Upper lobe of right lung (tissue), 1 donor: ENCODE measurements around the gene ACTA2. TPM values are rescaled to one million over a fixed set of nuclear protein-coding genes. Genes with fewer than 3 reads are reported as not detected.

Experiments used
- ATAC-seq: fragments of 200-7000 bp; cut with Tn5 transposase; one replicate; pipeline ENCODE4 v1.9.1; 2020; ENCODE audit warnings: mild to moderate bottlenecking, moderate library complexity
- DNase-seq: peaks from one replicate; pipeline ENCODE4 v3.0.0-alpha.2; 2020
- H3K27ac ChIP-seq: fragments of 200-600 bp; one replicate; pipeline ENCODE4 v1.8.0; 2022
- H3K27me3 ChIP-seq: fragments of 200-600 bp; one replicate; pipeline ENCODE4 v1.8.0; 2022; ENCODE audit warnings: mild to moderate bottlenecking
- H3K36me3 ChIP-seq: fragments of 200-600 bp; one replicate; pipeline ENCODE4 v1.8.0; 2022
- H3K4me1 ChIP-seq: fragments of 200-600 bp; one replicate; pipeline ENCODE4 v1.8.0; 2022
- H3K4me3 ChIP-seq: fragments of 200-600 bp; one replicate; pipeline ENCODE4 v1.8.0; 2022; ENCODE audit warnings: mild to moderate bottlenecking
- H3K9me3 ChIP-seq: fragments of 200-600 bp; one replicate; pipeline ENCODE4 v1.8.0; 2022
- intact Hi-C: fragments of 100-400 bp; cut with DNase I; formaldehyde crosslinking; loops from one replicate; pipeline ENCODE4 v1.11.0; 2022
- total RNA-seq: library from RNA; stranded (reverse); fragmentation: NEBNext Ultra II Directional; extraction: Animal tissue kit (Norgen Biotek cat#: 25700); gene quantifications from one replicate; pipeline ENCODE4 v1.2.1, GENCODE V29; 2021
- TF ChIP-seq, protein P1 (sequence below): fragments of 200-600 bp; IDR thresholded peaks from one replicate; pipeline ENCODE4 v1.8.0; 2022; ENCODE audit warnings: antibody characterized with exemption
- donor health status: DM: no; HTN: yes; CAD: no; lungs with severe emphysema.

The ACTA2 gene
- total RNA-seq, 1 donor from 2014 or later = 478 TPM

DNA sequence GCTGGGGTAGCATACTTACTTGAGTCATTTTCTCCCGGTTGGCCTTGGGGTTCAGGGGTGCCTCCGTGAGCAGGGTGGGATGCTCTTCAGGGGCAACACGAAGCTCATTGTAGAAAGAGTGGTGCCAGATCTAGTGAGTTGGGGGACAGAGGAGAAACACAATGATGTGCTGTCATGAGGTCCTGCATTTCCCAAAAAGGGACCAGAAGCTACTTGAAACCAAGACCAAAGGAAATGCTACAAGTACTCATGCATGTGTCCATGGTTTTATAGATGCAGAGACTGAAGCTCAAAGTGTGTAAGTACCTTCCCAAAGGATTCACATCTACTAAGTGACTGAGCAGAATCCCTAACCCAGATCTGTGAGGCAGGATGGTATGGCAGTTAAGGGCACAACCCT is 8.8 kb downstream of the ACTA2 start:
- no peaks in the 10 kb centered on the region for H3K9me3 ChIP-seq
- H3K4me3 ChIP-seq = no peak overlapping the region
- TF ChIP-seq, protein P1, sequence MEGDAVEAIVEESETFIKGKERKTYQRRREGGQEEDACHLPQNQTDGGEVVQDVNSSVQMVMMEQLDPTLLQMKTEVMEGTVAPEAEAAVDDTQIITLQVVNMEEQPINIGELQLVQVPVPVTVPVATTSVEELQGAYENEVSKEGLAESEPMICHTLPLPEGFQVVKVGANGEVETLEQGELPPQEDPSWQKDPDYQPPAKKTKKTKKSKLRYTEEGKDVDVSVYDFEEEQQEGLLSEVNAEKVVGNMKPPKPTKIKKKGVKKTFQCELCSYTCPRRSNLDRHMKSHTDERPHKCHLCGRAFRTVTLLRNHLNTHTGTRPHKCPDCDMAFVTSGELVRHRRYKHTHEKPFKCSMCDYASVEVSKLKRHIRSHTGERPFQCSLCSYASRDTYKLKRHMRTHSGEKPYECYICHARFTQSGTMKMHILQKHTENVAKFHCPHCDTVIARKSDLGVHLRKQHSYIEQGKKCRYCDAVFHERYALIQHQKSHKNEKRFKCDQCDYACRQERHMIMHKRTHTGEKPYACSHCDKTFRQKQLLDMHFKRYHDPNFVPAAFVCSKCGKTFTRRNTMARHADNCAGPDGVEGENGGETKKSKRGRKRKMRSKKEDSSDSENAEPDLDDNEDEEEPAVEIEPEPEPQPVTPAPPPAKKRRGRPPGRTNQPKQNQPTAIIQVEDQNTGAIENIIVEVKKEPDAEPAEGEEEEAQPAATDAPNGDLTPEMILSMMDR = no peak
- peaks cover 39% of the 10 kb centered on the region for H3K36me3 ChIP-seq
- intact Hi-C loops = loop anchor here (5.0 kb wide), 1 partner anchor 39 kb away; no protein-coding TSS in a partner anchor
- ATAC-seq = no peak
- no peak overlapping the region for H3K27ac ChIP-seq
- no peak for DNase-seq
- H3K27me3 ChIP-seq = no peaks in the 10 kb centered on the region
- H3K4me1 ChIP-seq = no peaks in the 10 kb centered on the region

DNA sequence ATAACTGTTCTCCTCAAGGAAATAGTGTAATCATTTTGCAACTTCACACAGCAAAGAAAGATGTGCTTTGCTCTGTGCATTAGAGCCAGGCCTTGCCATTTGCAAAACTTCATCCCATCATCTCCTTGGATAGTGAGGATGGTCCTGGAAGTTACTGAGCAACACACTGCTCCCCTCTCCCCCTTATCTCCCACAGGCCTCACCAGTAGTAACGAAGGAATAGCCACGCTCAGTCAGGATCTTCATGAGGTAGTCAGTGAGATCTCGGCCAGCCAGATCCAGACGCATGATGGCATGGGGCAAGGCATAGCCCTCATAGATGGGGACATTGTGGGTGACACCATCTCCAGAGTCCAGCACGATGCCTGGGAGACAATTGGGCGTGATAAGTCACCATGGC is 11.5 kb downstream of the ACTA2 start:
- Histone ChIP-seq H3K27ac (no peak overlapping the region), H3K27me3 (no peaks in the 10 kb centered on the region), H3K4me3 (no peak overlapping the region), H3K4me1 (no peaks in the 10 kb centered on the region), H3K9me3 (no peaks in the 10 kb centered on the region), H3K36me3 (peaks cover 61% of the 10 kb centered on the region)
- TF ChIP-seq, protein P1 = no peak
- intact Hi-C loops = loop anchor here (5.0 kb wide), 1 partner anchor 41 kb away; no protein-coding TSS in a partner anchor
- DNase-seq (no peak), ATAC-seq (no peak)

DNA sequence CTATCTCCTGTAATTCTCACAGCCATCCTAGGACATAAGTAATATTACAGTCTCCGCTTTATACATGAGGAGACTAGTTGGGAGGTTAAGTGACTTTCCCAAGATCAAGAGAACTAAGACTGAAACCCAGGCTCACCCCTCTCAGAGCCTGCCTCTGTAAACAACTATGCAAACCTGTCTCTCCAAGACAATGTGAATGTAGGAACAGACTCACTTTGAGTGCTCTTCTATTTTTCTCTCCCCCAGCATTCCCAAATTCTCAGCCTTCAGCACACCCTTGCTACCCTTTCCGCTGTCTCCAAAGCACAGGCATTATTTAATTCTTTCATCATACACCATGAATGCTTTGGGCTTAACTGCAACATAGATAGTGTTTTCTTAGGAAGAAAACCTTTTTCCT is 13.6 kb downstream of the ACTA2 start:
- H3K27me3 ChIP-seq = no peaks in the 10 kb centered on the region
- TF ChIP-seq, protein P1 = no peak
- H3K36me3 ChIP-seq = peaks cover 53% of the 10 kb centered on the region
- intact Hi-C loops = loop anchor here (10.0 kb wide), 2 partner anchors 104 to 276 kb away; no protein-coding TSS in a partner anchor
- H3K9me3 ChIP-seq = no peaks in the 10 kb centered on the region
- ATAC-seq (no peak), DNase-seq (no peak)
- no peak overlapping the region for H3K4me3 ChIP-seq
- no peak overlapping the region for H3K27ac ChIP-seq
- H3K4me1 ChIP-seq = peaks cover 8% of the 10 kb centered on the region

DNA sequence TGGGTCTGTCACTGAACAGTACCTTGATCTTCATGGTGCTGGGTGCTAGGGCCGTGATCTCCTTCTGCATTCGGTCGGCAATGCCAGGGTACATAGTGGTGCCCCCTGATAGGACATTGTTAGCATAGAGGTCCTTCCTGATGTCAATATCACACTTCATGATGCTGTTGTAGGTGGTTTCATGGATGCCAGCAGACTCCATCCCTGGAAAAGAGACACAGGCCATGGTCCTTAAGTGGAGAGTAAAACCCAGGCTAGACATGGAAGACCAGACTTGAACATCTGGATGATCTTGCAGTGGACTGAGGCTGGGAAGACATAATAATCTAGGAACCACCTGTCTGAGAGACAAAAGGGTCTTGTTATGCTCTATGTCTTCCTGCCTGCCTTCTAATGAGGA is 14.5 kb downstream of the ACTA2 start:
- intact Hi-C loops = loop anchor here (10.0 kb wide), 2 partner anchors 103 to 277 kb away; no protein-coding TSS in a partner anchor
- H3K27me3 ChIP-seq = no peaks in the 10 kb centered on the region
- TF ChIP-seq, protein P1 = no peak
- no peak overlapping the region for H3K4me3 ChIP-seq
- no peak for ATAC-seq
- H3K36me3 ChIP-seq = peaks cover 44% of the 10 kb centered on the region
- no peak for DNase-seq
- no peaks in the 10 kb centered on the region for H3K9me3 ChIP-seq
- peaks cover 8% of the 10 kb centered on the region for H3K4me1 ChIP-seq
- no peak overlapping the region for H3K27ac ChIP-seq

DNA sequence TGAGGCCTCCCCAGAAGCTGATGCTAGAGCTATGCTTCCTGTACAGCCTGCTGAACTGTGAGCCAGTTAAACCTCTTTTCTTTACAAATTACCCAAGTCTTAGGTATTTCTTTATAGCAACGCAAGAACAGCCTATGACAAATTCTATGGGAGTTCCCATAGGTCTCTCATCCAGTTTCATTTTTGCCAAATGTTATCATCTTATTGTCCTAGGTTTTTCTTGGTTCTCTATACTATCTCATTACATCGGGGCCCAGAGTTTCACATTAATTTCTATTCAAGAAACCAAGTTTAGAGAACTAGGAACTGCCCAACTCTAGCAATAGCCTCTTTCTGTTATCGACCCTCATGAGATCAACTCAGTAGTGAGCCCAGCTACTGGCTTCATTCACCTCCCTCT is 15.9 kb downstream of the ACTA2 start:
- H3K36me3 ChIP-seq = peaks cover 43% of the 10 kb centered on the region
- H3K27me3 ChIP-seq = no peaks in the 10 kb centered on the region
- intact Hi-C loops = loop anchor here (10.0 kb wide), 2 partner anchors 102 to 278 kb away; no protein-coding TSS in a partner anchor
- H3K27ac ChIP-seq = no peak overlapping the region
- TF ChIP-seq, protein P1 = no peak
- ATAC-seq (no peak), DNase-seq (no peak)
- peaks cover 14% of the 10 kb centered on the region for H3K4me1 ChIP-seq
- no peaks in the 10 kb centered on the region for H3K9me3 ChIP-seq
- H3K4me3 ChIP-seq = no peak overlapping the region
